Fibroblast of lung (primary cell): ENCODE measurements around the gene CD68.

Experiments
- EZH2 ChIP-seq: IDR thresholded peaks from 2 replicates; pipeline ENCODE4 v1.5.1; 2012; ENCODE audit warnings: low read length, control low read depth, mild to moderate bottlenecking; ENCODE audit errors: missing control alignments
- TF ChIP-seq, protein P1 (sequence below), 2 donors: IDR thresholded peaks in 1 of 2; conservative IDR thresholded peaks in 1 of 2; 1 replicate in 1 of 2; 2 replicates in 1 of 2; pipeline ENCODE4 v1.5.1; 2011 to 2012; ENCODE audit warnings: low read length in 2 of 2, control low read depth in 1 of 2, inconsistent platforms in 1 of 2, low read depth in 1 of 2, mild to moderate bottlenecking in 1 of 2

DNA sequence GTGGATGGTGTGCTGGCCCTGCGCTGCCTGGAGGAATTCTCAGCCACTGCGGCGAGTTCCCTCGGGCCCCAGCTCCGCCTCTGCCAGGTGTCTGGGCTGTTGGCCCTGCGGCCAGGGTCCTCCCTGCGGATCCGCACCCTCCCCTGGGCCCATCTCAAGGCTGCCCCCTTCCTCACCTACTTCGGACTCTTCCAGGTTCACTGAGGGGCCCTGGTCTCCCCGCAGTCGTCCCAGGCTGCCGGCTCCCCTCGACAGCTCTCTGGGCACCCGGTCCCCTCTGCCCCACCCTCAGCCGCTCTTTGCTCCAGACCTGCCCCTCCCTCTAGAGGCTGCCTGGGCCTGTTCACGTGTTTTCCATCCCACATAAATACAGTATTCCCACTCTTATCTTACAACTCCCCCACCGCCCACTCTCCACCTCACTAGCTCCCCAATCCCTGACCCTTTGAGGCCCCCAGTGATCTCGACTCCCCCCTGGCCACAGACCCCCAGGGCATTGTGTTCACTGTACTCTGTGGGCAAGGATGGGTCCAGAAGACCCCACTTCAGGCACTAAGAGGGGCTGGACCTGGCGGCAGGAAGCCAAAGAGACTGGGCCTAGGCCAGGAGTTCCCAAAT is 22.2 kb upstream of the CD68 start:
- TF ChIP-seq, protein P1, sequence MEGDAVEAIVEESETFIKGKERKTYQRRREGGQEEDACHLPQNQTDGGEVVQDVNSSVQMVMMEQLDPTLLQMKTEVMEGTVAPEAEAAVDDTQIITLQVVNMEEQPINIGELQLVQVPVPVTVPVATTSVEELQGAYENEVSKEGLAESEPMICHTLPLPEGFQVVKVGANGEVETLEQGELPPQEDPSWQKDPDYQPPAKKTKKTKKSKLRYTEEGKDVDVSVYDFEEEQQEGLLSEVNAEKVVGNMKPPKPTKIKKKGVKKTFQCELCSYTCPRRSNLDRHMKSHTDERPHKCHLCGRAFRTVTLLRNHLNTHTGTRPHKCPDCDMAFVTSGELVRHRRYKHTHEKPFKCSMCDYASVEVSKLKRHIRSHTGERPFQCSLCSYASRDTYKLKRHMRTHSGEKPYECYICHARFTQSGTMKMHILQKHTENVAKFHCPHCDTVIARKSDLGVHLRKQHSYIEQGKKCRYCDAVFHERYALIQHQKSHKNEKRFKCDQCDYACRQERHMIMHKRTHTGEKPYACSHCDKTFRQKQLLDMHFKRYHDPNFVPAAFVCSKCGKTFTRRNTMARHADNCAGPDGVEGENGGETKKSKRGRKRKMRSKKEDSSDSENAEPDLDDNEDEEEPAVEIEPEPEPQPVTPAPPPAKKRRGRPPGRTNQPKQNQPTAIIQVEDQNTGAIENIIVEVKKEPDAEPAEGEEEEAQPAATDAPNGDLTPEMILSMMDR (conservative IDR thresholded peaks at IDR 0.05 in 1 of 2, IDR thresholded peaks at IDR 0.05 in 1 of 2; ENCODE audit: low read depth in 1 of 2, low read length in 2 of 2): no peak
- TF ChIP-seq EZH2: no peak
